SK-N-SH (cell line): Measurements from ENCODE around the gene FAM170A. TPM values are rescaled to one million over a fixed set of nuclear protein-coding genes. Genes with fewer than 3 reads are reported as not detected.

Source experiments
- CTCF ChIA-PET: fragments of 300-600, 350-600 bp; formaldehyde crosslinking; extraction: SDS; loops from one replicate; lab custom pipeline; 2021; lab: Yijun Ruan, JAX
- POLR2A ChIA-PET: fragments of 350-600 bp; sonication (Branson Sonifier 250); formaldehyde crosslinking; extraction: SDS; loops from one replicate; lab custom pipeline; 2020; ENCODE audit warnings: antibody characterized with exemption, inconsistent platforms; lab: Yijun Ruan, JAX
- DNase-seq: peaks from one replicate; pipeline ENCODE4 v3.0.0; 2012
- H2AFZ ChIP-seq: fragments of 200-600 bp; sonication (generic); 2 replicates; pipeline ENCODE4 v1.8.1; 2016; ENCODE audit warnings: antibody characterized with exemption, mild to moderate bottlenecking, low read depth
- H3F3A ChIP-seq: fragments of 200-600 bp; sonication (generic); replicated peaks from 2 replicates; pipeline ENCODE3; 2016; ENCODE audit warnings: antibody characterized with exemption, mild to moderate bottlenecking; ENCODE audit not compliant: insufficient read depth
- H3K27ac ChIP-seq, 2 experiments: fragments of 200-500 bp in 1 of 2; fragments of 200-600 bp in 1 of 2; sonication (Bioruptor generic) in 1 of 2; sonication (generic), shearing (Covaris generic) in 1 of 2; 2 replicates each; pipeline versions ENCODE4 v1.5.1 to v1.6.1; 2014 to 2016; ENCODE audit warnings: low read depth in 2 of 2, inconsistent platforms in 1 of 2, low read length in 1 of 2, mild to moderate bottlenecking in 1 of 2, mixed read lengths in 1 of 2
- H3K27me3 ChIP-seq: fragments of 200-600 bp; sonication (generic), shearing (Covaris generic); 2 replicates; pipeline ENCODE4 v1.6.1; 2016; ENCODE audit warnings: mixed run types; ENCODE audit not compliant: insufficient read depth
- H3K36me3 ChIP-seq, 2 experiments: fragments of 200-500 bp in 1 of 2; fragments of 200-600 bp in 1 of 2; sonication (Bioruptor generic) in 1 of 2; sonication (generic) in 1 of 2; replicated peaks in 1 of 2; 2 replicates each; pipeline versions ENCODE3 to v1.5.1; 2014 to 2016; ENCODE audit warnings: low read length in 1 of 2, mild to moderate bottlenecking in 1 of 2; ENCODE audit not compliant: insufficient read depth in 2 of 2, control insufficient read depth in 1 of 2
- H3K4me1 ChIP-seq, 2 experiments: fragments of 200-500 bp in 1 of 2; fragments of 200-600 bp in 1 of 2; sonication (Bioruptor generic) in 1 of 2; sonication (generic), shearing (Covaris generic) in 1 of 2; 2 replicates each; pipeline versions ENCODE4 v1.5.1 to v1.6.1; 2014 to 2016; ENCODE audit warnings: low read depth in 1 of 2, low read length in 1 of 2, mixed run types in 1 of 2; ENCODE audit not compliant: insufficient read depth in 2 of 2, control insufficient read depth in 1 of 2
- H3K4me2 ChIP-seq: fragments of 200-600 bp; sonication (generic), shearing (Covaris generic); 2 replicates; pipeline ENCODE4 v1.6.1; 2017; ENCODE audit warnings: mixed run types
- H3K4me3 ChIP-seq, 2 experiments: fragments of 200-500 bp in 1 of 2; fragments of 200-600 bp in 1 of 2; sonication (Bioruptor generic) in 1 of 2; sonication (generic), shearing (Covaris generic) in 1 of 2; 2 replicates each; pipeline versions ENCODE4 v1.5.1 to v1.8.1; 2014 to 2016; ENCODE audit warnings: low read depth in 2 of 2, inconsistent platforms in 1 of 2, low read length in 1 of 2, mild to moderate bottlenecking in 1 of 2, mixed read lengths in 1 of 2, moderate library complexity in 1 of 2
- H3K79me2 ChIP-seq: fragments of 200-600 bp; sonication (generic); 2 replicates; pipeline ENCODE4 v1.8.1; 2017; ENCODE audit warnings: mild to moderate bottlenecking; ENCODE audit not compliant: insufficient read depth
- H3K9ac ChIP-seq: fragments of 200-600 bp; sonication (generic); 2 replicates; pipeline ENCODE4 v1.6.1; 2017; ENCODE audit warnings: mixed run types
- H3K9me2 ChIP-seq: fragments of 200-600 bp; sonication (generic); 2 replicates; pipeline ENCODE4 v1.6.1; 2017; ENCODE audit warnings: mixed run types
- H3K9me3 ChIP-seq: fragments of 200-600 bp; sonication (generic); 2 replicates; pipeline ENCODE4 v1.6.1; 2017; ENCODE audit warnings: mixed run types, mild to moderate bottlenecking, moderate library complexity
- H4K20me1 ChIP-seq: fragments of 200-600 bp; sonication (generic); 2 replicates; pipeline ENCODE4 v1.6.1; 2017; ENCODE audit warnings: mild to moderate bottlenecking, mixed run types; ENCODE audit not compliant: insufficient read depth
- EP300 ChIP-seq, 2 experiments: IDR thresholded peaks; 2 replicates each; pipeline versions ENCODE4 v1.4.0 to v1.6.1; 2012; ENCODE audit warnings: borderline replicate concordance in 1 of 2, low read depth in 1 of 2, low read length in 1 of 2
- FOXJ3 ChIP-seq: sonication (generic); formaldehyde crosslinking; IDR thresholded peaks from 2 replicates; pipeline ENCODE4 v1.5.1; 2020; ENCODE audit warnings: mild to moderate bottlenecking, missing genetic modification reagents
- FOXM1 ChIP-seq: IDR thresholded peaks from 2 replicates; pipeline ENCODE4 v1.4.0; 2012; ENCODE audit warnings: low read depth, mild to moderate bottlenecking
- MXI1 ChIP-seq: IDR thresholded peaks from 2 replicates; pipeline ENCODE4 v1.6.1; 2012; ENCODE audit warnings: mild to moderate bottlenecking, low read depth, low read length, improper control_type of control experiment
- NFIC ChIP-seq: IDR thresholded peaks from 2 replicates; pipeline ENCODE4 v1.4.0; 2012; ENCODE audit warnings: borderline replicate concordance
- POLR2AphosphoS5 ChIP-seq: IDR thresholded peaks from 2 replicates; pipeline ENCODE4 v1.6.1; 2012; ENCODE audit warnings: low read depth, low read length
- RCOR1 ChIP-seq: fragments of 150-350 bp; IDR thresholded peaks from 2 replicates; pipeline ENCODE4 v1.6.1; 2017; ENCODE audit warnings: antibody characterized with exemption, low read length
- RXRA ChIP-seq: IDR thresholded peaks from 2 replicates; pipeline ENCODE4 v1.4.0; 2012; ENCODE audit warnings: low read depth, mild to moderate bottlenecking, borderline replicate concordance
- SIN3A ChIP-seq: IDR thresholded peaks from 2 replicates; pipeline ENCODE4 v1.6.1; 2012; ENCODE audit warnings: low read depth, mild to moderate bottlenecking, low read length, moderate library complexity, borderline replicate concordance
- TAF1 ChIP-seq: IDR thresholded peaks from 2 replicates; pipeline ENCODE4 v1.6.1; 2012; ENCODE audit warnings: low read depth, mild to moderate bottlenecking, low read length, moderate library complexity, borderline replicate concordance
- TEAD4 ChIP-seq: IDR thresholded peaks from 2 replicates; pipeline ENCODE4 v1.4.0; 2012; ENCODE audit warnings: mild to moderate bottlenecking, borderline replicate concordance; ENCODE audit not compliant: insufficient read depth
- whole genome bisulfite sequencing: methylation state at CpG from one replicate; pipeline ENCODE4 v1.1.6; 2017; ENCODE audit warnings: low lambda C conversion rate; 5-methylcytosine and 5-hydroxymethylcytosine counted together
- polyA plus RNA-seq, 3 experiments: library from polyadenylated mRNA; depleted of rRNA; stranded (reverse); fragments of >200 nt; gene quantifications; 2 replicates each; pipeline ENCODE4 v1.2.3, GENCODE V29; 2012
- TF ChIP-seq, protein P1 (sequence below): IDR thresholded peaks from 2 replicates; pipeline ENCODE4 v1.4.0; 2012; ENCODE audit warnings: low read depth, borderline replicate concordance
- TF ChIP-seq, protein P2 (sequence below): IDR thresholded peaks from 2 replicates; pipeline ENCODE4 v1.6.1; 2012; ENCODE audit warnings: mild to moderate bottlenecking, low read depth, low read length, moderate library complexity
- TF ChIP-seq, protein P3 (sequence below): IDR thresholded peaks from 2 replicates; pipeline ENCODE4; 2012

The FAM170A gene
- polyA plus RNA-seq, 1 of the 3 experiments (the other 2 are of a cell fraction), result not detected

DNA sequence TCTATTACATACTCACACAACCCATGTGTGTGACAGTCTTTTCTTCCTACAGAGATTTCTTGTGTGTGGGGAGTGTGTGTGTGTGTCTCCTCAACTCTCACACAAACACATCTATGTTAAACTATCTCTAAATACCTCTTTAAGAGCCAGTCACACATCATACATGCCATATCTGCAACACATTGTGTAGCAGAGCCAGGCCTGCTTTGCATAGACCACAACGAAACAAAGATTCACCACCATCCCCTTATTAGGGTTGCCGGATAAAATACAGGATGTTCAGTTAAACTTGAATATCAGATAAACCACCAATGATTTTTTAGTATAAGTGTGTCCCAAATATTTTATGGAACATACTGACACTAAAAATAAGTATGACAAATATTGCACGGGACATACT, 2.3 kb downstream of the FAM170A start:
- no peak for TF ChIP-seq POLR2AphosphoS5
- no peak for TF ChIP-seq TEAD4
- TF ChIP-seq SIN3A, result no peak
- TF ChIP-seq TAF1, result no peak
- TF ChIP-seq FOXJ3 (CRISPR knock-in tag), result no peak
- no peak for TF ChIP-seq FOXM1
- TF ChIP-seq, protein P1, sequence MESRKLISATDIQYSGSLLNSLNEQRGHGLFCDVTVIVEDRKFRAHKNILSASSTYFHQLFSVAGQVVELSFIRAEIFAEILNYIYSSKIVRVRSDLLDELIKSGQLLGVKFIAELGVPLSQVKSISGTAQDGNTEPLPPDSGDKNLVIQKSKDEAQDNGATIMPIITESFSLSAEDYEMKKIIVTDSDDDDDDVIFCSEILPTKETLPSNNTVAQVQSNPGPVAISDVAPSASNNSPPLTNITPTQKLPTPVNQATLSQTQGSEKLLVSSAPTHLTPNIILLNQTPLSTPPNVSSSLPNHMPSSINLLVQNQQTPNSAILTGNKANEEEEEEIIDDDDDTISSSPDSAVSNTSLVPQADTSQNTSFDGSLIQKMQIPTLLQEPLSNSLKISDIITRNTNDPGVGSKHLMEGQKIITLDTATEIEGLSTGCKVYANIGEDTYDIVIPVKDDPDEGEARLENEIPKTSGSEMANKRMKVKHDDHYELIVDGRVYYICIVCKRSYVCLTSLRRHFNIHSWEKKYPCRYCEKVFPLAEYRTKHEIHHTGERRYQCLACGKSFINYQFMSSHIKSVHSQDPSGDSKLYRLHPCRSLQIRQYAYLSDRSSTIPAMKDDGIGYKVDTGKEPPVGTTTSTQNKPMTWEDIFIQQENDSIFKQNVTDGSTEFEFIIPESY, result no peak
- TF ChIP-seq, protein P2, sequence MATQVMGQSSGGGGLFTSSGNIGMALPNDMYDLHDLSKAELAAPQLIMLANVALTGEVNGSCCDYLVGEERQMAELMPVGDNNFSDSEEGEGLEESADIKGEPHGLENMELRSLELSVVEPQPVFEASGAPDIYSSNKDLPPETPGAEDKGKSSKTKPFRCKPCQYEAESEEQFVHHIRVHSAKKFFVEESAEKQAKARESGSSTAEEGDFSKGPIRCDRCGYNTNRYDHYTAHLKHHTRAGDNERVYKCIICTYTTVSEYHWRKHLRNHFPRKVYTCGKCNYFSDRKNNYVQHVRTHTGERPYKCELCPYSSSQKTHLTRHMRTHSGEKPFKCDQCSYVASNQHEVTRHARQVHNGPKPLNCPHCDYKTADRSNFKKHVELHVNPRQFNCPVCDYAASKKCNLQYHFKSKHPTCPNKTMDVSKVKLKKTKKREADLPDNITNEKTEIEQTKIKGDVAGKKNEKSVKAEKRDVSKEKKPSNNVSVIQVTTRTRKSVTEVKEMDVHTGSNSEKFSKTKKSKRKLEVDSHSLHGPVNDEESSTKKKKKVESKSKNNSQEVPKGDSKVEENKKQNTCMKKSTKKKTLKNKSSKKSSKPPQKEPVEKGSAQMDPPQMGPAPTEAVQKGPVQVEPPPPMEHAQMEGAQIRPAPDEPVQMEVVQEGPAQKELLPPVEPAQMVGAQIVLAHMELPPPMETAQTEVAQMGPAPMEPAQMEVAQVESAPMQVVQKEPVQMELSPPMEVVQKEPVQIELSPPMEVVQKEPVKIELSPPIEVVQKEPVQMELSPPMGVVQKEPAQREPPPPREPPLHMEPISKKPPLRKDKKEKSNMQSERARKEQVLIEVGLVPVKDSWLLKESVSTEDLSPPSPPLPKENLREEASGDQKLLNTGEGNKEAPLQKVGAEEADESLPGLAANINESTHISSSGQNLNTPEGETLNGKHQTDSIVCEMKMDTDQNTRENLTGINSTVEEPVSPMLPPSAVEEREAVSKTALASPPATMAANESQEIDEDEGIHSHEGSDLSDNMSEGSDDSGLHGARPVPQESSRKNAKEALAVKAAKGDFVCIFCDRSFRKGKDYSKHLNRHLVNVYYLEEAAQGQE, result no peak
- no peak for TF ChIP-seq NFIC
- TF ChIP-seq RCOR1, result no peak
- TF ChIP-seq EP300 (IDR thresholded peaks at IDR 0.05; ENCODE audit: borderline replicate concordance in 1 of 2, low read depth in 1 of 2, low read length in 1 of 2), result no peak
- TF ChIP-seq MXI1, result no peak
- TF ChIP-seq, protein P3, sequence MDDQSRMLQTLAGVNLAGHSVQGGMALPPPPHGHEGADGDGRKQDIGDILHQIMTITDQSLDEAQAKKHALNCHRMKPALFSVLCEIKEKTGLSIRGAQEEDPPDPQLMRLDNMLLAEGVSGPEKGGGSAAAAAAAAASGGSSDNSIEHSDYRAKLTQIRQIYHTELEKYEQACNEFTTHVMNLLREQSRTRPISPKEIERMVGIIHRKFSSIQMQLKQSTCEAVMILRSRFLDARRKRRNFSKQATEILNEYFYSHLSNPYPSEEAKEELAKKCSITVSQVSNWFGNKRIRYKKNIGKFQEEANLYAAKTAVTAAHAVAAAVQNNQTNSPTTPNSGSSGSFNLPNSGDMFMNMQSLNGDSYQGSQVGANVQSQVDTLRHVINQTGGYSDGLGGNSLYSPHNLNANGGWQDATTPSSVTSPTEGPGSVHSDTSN, result no peak
- TF ChIP-seq RXRA, result no peak
- CTCF ChIA-PET, result no interaction called here
- POLR2A ChIA-PET, result no interaction called here

More for the DNA sequence above, 2.3 kb downstream of the FAM170A start:
- Histone ChIP-seq H2AFZ (no peak overlapping the region), H3K9ac (no peak overlapping the region), H3F3A (no peaks in the 10 kb centered on the region), H3K4me1 (no peaks in the 10 kb centered on the region), H3K79me2 (no peaks in the 10 kb centered on the region), H3K36me3 (no peaks in the 10 kb centered on the region), H3K4me2 (no peak overlapping the region), H3K27ac (no peak overlapping the region), H3K9me3 (no peaks in the 10 kb centered on the region), H4K20me1 (no peaks in the 10 kb centered on the region), H3K9me2 (no peaks in the 10 kb centered on the region), H3K4me3 (no peak overlapping the region), H3K27me3 (no peaks in the 10 kb centered on the region)
- WGBS, result 76% methylated on average over 3 of the region's 3 CpGs
- no peak for DNase-seq
